ENCODE measurements around the gene PDE4D. TPM values are rescaled to one million over a fixed set of nuclear protein-coding genes. Genes with fewer than 3 reads are reported as not detected.
A peak's percentile ranks its signal among the peaks of the same experiment; 100 is the strongest.

PDE4D gene
- total RNA-seq, 1 donor from 2014 or later, result 7.6 TPM

GRCh38 chr5:59185757-59186385 lies 707.7 kb downstream of the PDE4D start:
- Mint-ChIP-seq H3K4me1 (ENCODE audit: low read depth) (no peaks in the 10 kb centered on the region), H3K36me3 (ENCODE audit: insufficient read depth) (no peaks in the 10 kb centered on the region), H3K27me3 (peaks cover 5% of the 10 kb centered on the region), H3K27ac (no peak overlapping the region), H3K9me3 (ENCODE audit: low read depth) (no peaks in the 10 kb centered on the region), H3K4me3 (ENCODE audit: low read depth) (no peak overlapping the region)
- no peak for TF ChIP-seq CTCF (IDR thresholded peaks at IDR 0.05; ENCODE audit: unreplicated experiment)
- DNase-seq (ENCODE audit: low spot score, unreplicated experiment), result no peak

- no peak for DNase-seq (ENCODE audit: low spot score, unreplicated experiment)
- no peaks in the 10 kb centered on the region for H3K9me3 Mint-ChIP-seq (ENCODE audit: low read depth)
- no peak overlapping the region for H3K4me3 Mint-ChIP-seq (ENCODE audit: low read depth)
- peaks cover 3% of the 10 kb centered on the region for H3K27me3 Mint-ChIP-seq
- no peak for TF ChIP-seq CTCF (IDR thresholded peaks at IDR 0.05; ENCODE audit: unreplicated experiment)
- H3K4me1 Mint-ChIP-seq (ENCODE audit: low read depth), result peaks cover 1% of the 10 kb centered on the region
- no peaks in the 10 kb centered on the region for H3K36me3 Mint-ChIP-seq (ENCODE audit: insufficient read depth)
- H3K27ac Mint-ChIP-seq, result peak overlapping the region; percentile 31
Measured at GRCh38 chr5:59184769-59185168, 708.8 kb downstream of the PDE4D start.

- no peaks in the 10 kb centered on the region for H3K9me3 Mint-ChIP-seq (ENCODE audit: low read depth)
- no peak for DNase-seq (ENCODE audit: low spot score, unreplicated experiment)
- no peak overlapping the region for H3K27ac Mint-ChIP-seq
- H3K36me3 Mint-ChIP-seq (ENCODE audit: insufficient read depth), result no peaks in the 10 kb centered on the region
- TF ChIP-seq CTCF (IDR thresholded peaks at IDR 0.05; ENCODE audit: unreplicated experiment), result no peak
- H3K4me1 Mint-ChIP-seq (ENCODE audit: low read depth), result peaks cover 1% of the 10 kb centered on the region
- no peak overlapping the region for H3K4me3 Mint-ChIP-seq (ENCODE audit: low read depth)
- H3K27me3 Mint-ChIP-seq, result no peaks in the 10 kb centered on the region
Measured at GRCh38 chr5:59182760-59183159, 710.8 kb downstream of the PDE4D start.

- Mint-ChIP-seq H3K36me3 (ENCODE audit: insufficient read depth) (no peaks in the 10 kb centered on the region), H3K4me3 (ENCODE audit: low read depth) (no peak overlapping the region), H3K9me3 (ENCODE audit: low read depth) (no peaks in the 10 kb centered on the region), H3K27me3 (no peaks in the 10 kb centered on the region), H3K27ac (no peak overlapping the region), H3K4me1 (ENCODE audit: low read depth) (peaks cover 1% of the 10 kb centered on the region)
- no peak for TF ChIP-seq CTCF (IDR thresholded peaks at IDR 0.05; ENCODE audit: unreplicated experiment)
- no peak for DNase-seq (ENCODE audit: low spot score, unreplicated experiment)
Measured at GRCh38 chr5:59180515-59180914, 713.0 kb downstream of the PDE4D start.

GRCh38 chr5:59179704-59180103 lies 713.8 kb downstream of the PDE4D start:
- Mint-ChIP-seq H3K4me3 (ENCODE audit: low read depth) (no peak overlapping the region), H3K4me1 (ENCODE audit: low read depth) (peaks cover 1% of the 10 kb centered on the region), H3K27ac (no peak overlapping the region), H3K36me3 (ENCODE audit: insufficient read depth) (no peaks in the 10 kb centered on the region), H3K9me3 (ENCODE audit: low read depth) (no peaks in the 10 kb centered on the region), H3K27me3 (no peaks in the 10 kb centered on the region)
- DNase-seq (ENCODE audit: low spot score, unreplicated experiment), result no peak
- TF ChIP-seq CTCF (IDR thresholded peaks at IDR 0.05; ENCODE audit: unreplicated experiment), result no peak

All from progenitor cell of endocrine pancreas (in vitro differentiated cells).